Colonic mucosa (tissue), 4 donors: ENCODE measurements around the gene PEPD. TPM values are rescaled to one million over a fixed set of nuclear protein-coding genes. Genes with fewer than 3 reads are reported as not detected.

Experiments
- DNase-seq: peaks from one replicate; pipeline ENCODE4 v3.0.0-alpha.2; 2020
- H3K27ac ChIP-seq: fragments of 200-600 bp; one replicate; pipeline ENCODE4 v1.8.0; 2021
- H3K27me3 ChIP-seq: fragments of 200-600 bp; one replicate; pipeline ENCODE4 v1.8.0; 2021
- H3K36me3 ChIP-seq: fragments of 200-600 bp; one replicate; pipeline ENCODE4 v1.8.0; 2021
- H3K4me1 ChIP-seq: fragments of 200-600 bp; one replicate; pipeline ENCODE4 v1.8.0; 2021; ENCODE audit warnings: mild to moderate bottlenecking
- H3K4me3 ChIP-seq: fragments of 200-600 bp; one replicate; pipeline ENCODE4 v1.8.0; 2021
- H3K9ac ChIP-seq, 2 donors: one replicate each; pipeline ENCODE4 v1.7.0; 2013; ENCODE audit warnings: control low read depth in 2 of 2, low read depth in 2 of 2, low read length in 2 of 2
- H3K9me3 ChIP-seq: fragments of 200-600 bp; one replicate; pipeline ENCODE4 v1.8.0; 2021
- CTCF ChIP-seq: fragments of 200-600 bp; IDR thresholded peaks from one replicate; pipeline ENCODE4 v1.8.0; 2022; ENCODE audit warnings: antibody characterized with exemption, mild to moderate bottlenecking
- intact Hi-C: fragments of 100-400 bp; cut with DNase I; formaldehyde crosslinking; loops from one replicate; pipeline ENCODE4 v1.14.1; 2022
- total RNA-seq, 2 donors: library from RNA; stranded (reverse); fragmentation: NEBNext Ultra II Directional in 1 of 2; extraction: Animal tissue kit (Norgen Biotek cat#: 25700) in 1 of 2; gene quantifications; one replicate each; pipeline ENCODE4 v1.2.1, GENCODE V29; 2021
- donor health status: healthy.
- donor health status: DM: no; HTN: no; CAD: no.
- donor health status: DM: no; HTN: no; CAD: no.

Gene PEPD
- total RNA-seq, 2 donors from 2014 or later, result 47.9 to 71.4 TPM

- Histone ChIP-seq H3K36me3 (no peaks in the 10 kb centered on the region), H3K27ac (peak overlapping the region; percentile 80), H3K27me3 (no peaks in the 10 kb centered on the region), H3K4me3 (no peak overlapping the region), H3K9ac (peak overlapping the region in 1 of 2 donors; percentile 9), H3K9me3 (no peaks in the 10 kb centered on the region), H3K4me1 (peaks cover 9% of the 10 kb centered on the region)
- TF ChIP-seq CTCF, result no peak
- intact Hi-C loops, result no loop called here
- peak; percentile 67 for DNase-seq
Observed at GRCh38 chr19:33376941-33377557, 144.5 kb downstream of the PEPD start.

GRCh38 chr19:33376423-33376822 lies 145.2 kb downstream of the PEPD start:
- no peaks in the 10 kb centered on the region for H3K27me3 ChIP-seq
- H3K9me3 ChIP-seq, result no peaks in the 10 kb centered on the region
- H3K27ac ChIP-seq, result peak overlapping the region; percentile 80
- H3K9ac ChIP-seq, result peak overlapping the region in 1 of 2 donors; percentile 9
- DNase-seq, result peak; percentile 95
- TF ChIP-seq CTCF, result no peak
- H3K4me1 ChIP-seq, result peaks cover 9% of the 10 kb centered on the region
- intact Hi-C loops, result no loop called here
- H3K36me3 ChIP-seq, result no peaks in the 10 kb centered on the region
- H3K4me3 ChIP-seq, result no peak overlapping the region

GRCh38 chr19:33375837-33376159 lies 145.8 kb downstream of the PEPD start:
- peak overlapping the region in 1 of 2 donors; percentile 87 for H3K9ac ChIP-seq
- intact Hi-C loops, result no loop called here
- peaks cover 9% of the 10 kb centered on the region for H3K4me1 ChIP-seq
- H3K27me3 ChIP-seq, result no peaks in the 10 kb centered on the region
- no peak overlapping the region for H3K4me3 ChIP-seq
- DNase-seq, result no peak
- peak overlapping the region; percentile 80 for H3K27ac ChIP-seq
- H3K36me3 ChIP-seq, result no peaks in the 10 kb centered on the region
- H3K9me3 ChIP-seq, result no peaks in the 10 kb centered on the region
- no peak for TF ChIP-seq CTCF

GRCh38 chr19:33375156-33375836 lies 146.3 kb downstream of the PEPD start:
- Histone ChIP-seq H3K27ac (peak overlapping the region; percentile 92), H3K4me3 (peak overlapping the region; percentile 56), H3K27me3 (no peaks in the 10 kb centered on the region), H3K36me3 (no peaks in the 10 kb centered on the region), H3K9ac (peak overlapping the region in 1 of 2 donors; percentile 87), H3K9me3 (no peaks in the 10 kb centered on the region), H3K4me1 (peaks cover 9% of the 10 kb centered on the region)
- no peak for DNase-seq
- intact Hi-C loops, result no loop called here
- TF ChIP-seq CTCF, result no peak

GRCh38 chr19:33374236-33374714 lies 147.3 kb downstream of the PEPD start:
- no peaks in the 10 kb centered on the region for H3K27me3 ChIP-seq
- H3K4me1 ChIP-seq, result peaks cover 9% of the 10 kb centered on the region
- peak overlapping the region; percentile 56 for H3K4me3 ChIP-seq
- H3K36me3 ChIP-seq, result no peaks in the 10 kb centered on the region
- peak overlapping the region; percentile 87 to 94 for H3K9ac ChIP-seq
- no peak for DNase-seq
- H3K27ac ChIP-seq, result peak overlapping the region; percentile 92
- TF ChIP-seq CTCF, result no peak
- intact Hi-C loops, result loop anchor here (5.0 kb wide), 1 partner anchor 67 kb away; no protein-coding TSS in a partner anchor
- no peaks in the 10 kb centered on the region for H3K9me3 ChIP-seq
